ENCODE measurements around the gene MACROD1.

Gene MACROD1

GRCh38 chr11:64098318-64098831 is 67.5 kb downstream of the MACROD1 start:
- Mint-ChIP-seq H3K27ac (no peak overlapping the region), H3K27me3 (ENCODE audit: low read depth, poor library complexity) (peaks cover 37% of the 10 kb centered on the region), H3K4me1 (peaks cover 60% of the 10 kb centered on the region), H3K9me3 (no peaks in the 10 kb centered on the region), H3K36me3 (ENCODE audit: low read depth) (no peaks in the 10 kb centered on the region), H3K4me3 (no peak overlapping the region)
- DNase-seq: no peak
- no peak for TF ChIP-seq CTCF (IDR thresholded peaks at IDR 0.05)

GRCh38 chr11:64097468-64098317 is 68.2 kb downstream of the MACROD1 start:
- H3K4me3 Mint-ChIP-seq: no peak overlapping the region
- peaks cover 57% of the 10 kb centered on the region for H3K4me1 Mint-ChIP-seq
- H3K9me3 Mint-ChIP-seq: no peaks in the 10 kb centered on the region
- peaks cover 37% of the 10 kb centered on the region for H3K27me3 Mint-ChIP-seq (ENCODE audit: low read depth, poor library complexity)
- no peak for TF ChIP-seq CTCF (IDR thresholded peaks at IDR 0.05)
- DNase-seq: no peak
- H3K36me3 Mint-ChIP-seq (ENCODE audit: low read depth): no peaks in the 10 kb centered on the region
- no peak overlapping the region for H3K27ac Mint-ChIP-seq

- Mint-ChIP-seq H3K27ac (no peak overlapping the region), H3K36me3 (ENCODE audit: low read depth) (no peaks in the 10 kb centered on the region), H3K4me1 (peaks cover 53% of the 10 kb centered on the region), H3K4me3 (no peak overlapping the region), H3K9me3 (no peaks in the 10 kb centered on the region), H3K27me3 (ENCODE audit: low read depth, poor library complexity) (peaks cover 37% of the 10 kb centered on the region)
- no peak for DNase-seq
- no peak for TF ChIP-seq CTCF (IDR thresholded peaks at IDR 0.05)
These were observed 69.1 kb downstream of the MACROD1 start for GRCh38 chr11:64096835-64097234.

- Mint-ChIP-seq H3K27me3 (ENCODE audit: low read depth, poor library complexity) (peaks cover 32% of the 10 kb centered on the region), H3K27ac (no peak overlapping the region), H3K9me3 (no peaks in the 10 kb centered on the region), H3K4me3 (no peak overlapping the region), H3K4me1 (peaks cover 53% of the 10 kb centered on the region), H3K36me3 (ENCODE audit: low read depth) (no peaks in the 10 kb centered on the region)
- no peak for DNase-seq
- no peak for TF ChIP-seq CTCF (IDR thresholded peaks at IDR 0.05)
These were observed 70.0 kb downstream of the MACROD1 start for GRCh38 chr11:64095949-64096348.

GRCh38 chr11:64095273-64095817 is 70.6 kb downstream of the MACROD1 start:
- Mint-ChIP-seq H3K4me3 (no peak overlapping the region), H3K9me3 (no peaks in the 10 kb centered on the region), H3K27me3 (ENCODE audit: low read depth, poor library complexity) (peaks cover 26% of the 10 kb centered on the region), H3K36me3 (ENCODE audit: low read depth) (no peaks in the 10 kb centered on the region), H3K4me1 (peaks cover 54% of the 10 kb centered on the region), H3K27ac (peak overlapping the region; percentile 21)
- no peak for TF ChIP-seq CTCF (IDR thresholded peaks at IDR 0.05)
- DNase-seq: no peak

Data from nephron progenitor cell (in vitro differentiated cells).